ENCODE data around the gene HMCN2.
"Not testable (repeated sequence)": the region's sequence is repeated elsewhere in the genome, so short reads cannot be mapped to it uniquely, and the experiment has no call there.

Gene HMCN2

GRCh38 chr9:130266236-130267098, 907 bp downstream of the HMCN2 start:
- no peak for DNase-seq

DNA sequence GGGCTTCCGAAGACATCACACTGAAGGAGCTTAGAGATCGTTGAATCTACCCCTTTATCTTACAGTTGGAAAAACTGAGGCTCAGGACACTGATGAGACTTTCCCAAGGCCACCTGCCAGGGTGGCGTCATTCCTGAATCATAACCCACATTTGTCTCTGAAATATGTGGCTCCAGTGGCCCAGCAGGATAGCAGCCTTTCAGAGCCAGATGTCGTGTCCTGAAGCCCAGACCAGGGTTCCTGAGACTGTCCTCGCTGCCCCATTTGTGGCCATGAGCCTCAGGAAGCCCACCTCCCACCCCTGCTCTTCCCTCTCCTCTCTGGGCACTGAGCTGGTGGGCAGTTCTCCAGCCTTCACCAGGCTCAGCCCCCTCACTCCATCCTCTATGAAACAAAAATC, 2.4 kb downstream of the HMCN2 start:
- no peak for DNase-seq

DNA sequence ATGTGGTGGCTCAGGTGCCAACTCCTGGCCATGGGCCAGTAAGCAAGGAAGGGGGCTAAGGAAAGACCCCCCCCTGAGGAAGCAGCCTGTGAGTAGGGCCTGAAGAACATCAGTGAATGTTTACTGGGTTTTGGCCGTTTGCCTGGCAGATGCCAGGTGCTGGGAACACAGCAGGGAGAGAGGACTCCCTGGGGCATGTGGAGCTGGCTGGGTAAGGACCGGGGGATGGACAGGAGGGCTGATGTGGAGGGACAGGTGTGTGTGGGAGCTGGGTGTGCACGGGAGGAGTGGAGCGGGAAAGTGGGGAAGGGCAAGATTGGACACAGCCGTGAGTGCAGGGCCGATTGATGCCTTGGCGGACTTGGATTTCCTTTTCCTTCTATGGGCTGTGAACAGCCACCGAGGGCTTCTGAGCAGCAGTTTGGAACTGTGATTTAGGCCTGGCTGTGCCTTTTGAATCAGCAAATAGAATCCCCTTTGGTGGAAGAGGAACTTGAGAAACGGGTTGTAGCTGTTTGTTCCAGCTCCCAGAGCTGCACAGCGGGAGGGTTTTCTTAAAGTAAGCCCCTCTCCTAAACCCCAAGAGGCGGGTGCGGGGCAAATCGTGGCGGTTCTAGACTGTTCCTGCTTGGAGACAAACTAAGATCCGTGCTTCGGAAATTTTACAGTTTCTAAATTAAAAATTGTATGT, 3.1 kb downstream of the HMCN2 start:
- no peak for DNase-seq

- DNase-seq: no peak
Measured at GRCh38 chr9:130271473-130271872, 5.9 kb downstream of the HMCN2 start.

- DNase-seq: no peak
Measured at GRCh38 chr9:130275156-130275555, 9.6 kb downstream of the HMCN2 start.

DNA sequence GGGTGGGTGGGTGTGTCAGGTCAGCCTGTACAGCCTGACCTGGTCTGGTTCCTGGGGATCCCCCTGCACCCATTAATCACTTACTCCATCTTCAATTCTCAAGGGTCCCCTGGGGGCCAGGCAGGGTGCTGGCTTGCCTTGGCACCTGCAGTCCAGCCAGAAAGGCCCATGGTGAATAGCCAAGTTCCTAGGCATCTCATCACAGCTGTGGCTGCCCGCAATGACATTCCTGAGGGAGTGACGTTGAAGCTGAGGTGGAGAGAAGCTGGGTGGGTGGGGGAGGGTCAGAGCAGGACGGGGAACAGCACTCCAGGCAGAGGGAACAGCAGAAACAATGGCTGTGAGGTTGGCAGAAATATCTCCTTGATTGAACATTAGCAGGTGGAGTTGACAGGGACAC, 10.6 kb downstream of the HMCN2 start:
- DNase-seq: peak; percentile 68

DNA sequence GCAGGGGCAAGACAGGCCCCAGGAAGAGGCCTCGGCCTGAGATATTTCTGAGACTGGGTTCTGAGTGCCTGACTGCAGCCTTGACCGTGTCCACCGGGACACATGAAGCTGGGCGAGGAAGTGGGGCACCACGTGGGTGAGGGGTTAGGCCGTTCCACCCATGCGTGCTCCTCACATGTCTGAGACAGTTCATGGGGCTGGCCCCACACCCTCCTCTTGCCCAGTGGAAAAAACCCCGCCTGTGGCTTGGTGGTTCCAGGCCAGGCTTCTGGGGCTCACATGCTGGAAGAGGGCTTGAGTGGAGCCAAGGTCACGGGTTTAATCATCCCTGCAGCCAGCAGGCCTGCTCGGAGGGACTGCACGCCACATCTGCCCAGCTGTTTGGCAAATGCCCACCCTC, 11.4 kb downstream of the HMCN2 start:
- DNase-seq: no peak

GRCh38 chr9:130277525-130277924, 12.0 kb downstream of the HMCN2 start:
- DNase-seq: not testable (repeated sequence)

- no peak for DNase-seq
Measured at GRCh38 chr9:130283539-130284248, 18.1 kb downstream of the HMCN2 start.

DNA sequence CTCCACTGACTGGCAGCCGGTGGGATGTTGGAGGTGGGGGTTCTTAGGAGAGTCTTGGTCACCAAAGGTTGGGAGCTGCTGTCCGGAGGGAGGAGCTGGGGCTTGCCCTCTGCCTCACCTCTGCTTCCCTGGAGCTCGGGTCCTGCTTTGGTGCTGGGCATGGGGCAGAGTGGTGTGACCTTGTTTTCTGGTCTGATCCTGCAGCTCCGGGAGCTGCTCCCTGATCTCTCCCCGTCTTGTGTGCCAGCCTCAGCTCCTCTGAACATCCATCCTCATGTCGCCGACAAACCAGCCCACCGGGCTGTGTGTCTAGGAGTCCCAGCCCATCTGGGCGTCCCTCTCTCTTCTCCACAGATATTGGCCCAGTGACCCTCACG, 18.7 kb downstream of the HMCN2 start:
- no peak for DNase-seq

GRCh38 chr9:130284690-130285089, 19.1 kb downstream of the HMCN2 start:
- DNase-seq: no peak

GRCh38 chr9:130285271-130285670, 19.7 kb downstream of the HMCN2 start:
- DNase-seq: no peak

- DNase-seq: no peak
Measured at GRCh38 chr9:130286072-130286770, 20.7 kb downstream of the HMCN2 start.

GRCh38 chr9:130286781-130287428, 21.3 kb downstream of the HMCN2 start:
- no peak for DNase-seq

GRCh38 chr9:130287736-130288135, 22.2 kb downstream of the HMCN2 start:
- no peak for DNase-seq

DNA sequence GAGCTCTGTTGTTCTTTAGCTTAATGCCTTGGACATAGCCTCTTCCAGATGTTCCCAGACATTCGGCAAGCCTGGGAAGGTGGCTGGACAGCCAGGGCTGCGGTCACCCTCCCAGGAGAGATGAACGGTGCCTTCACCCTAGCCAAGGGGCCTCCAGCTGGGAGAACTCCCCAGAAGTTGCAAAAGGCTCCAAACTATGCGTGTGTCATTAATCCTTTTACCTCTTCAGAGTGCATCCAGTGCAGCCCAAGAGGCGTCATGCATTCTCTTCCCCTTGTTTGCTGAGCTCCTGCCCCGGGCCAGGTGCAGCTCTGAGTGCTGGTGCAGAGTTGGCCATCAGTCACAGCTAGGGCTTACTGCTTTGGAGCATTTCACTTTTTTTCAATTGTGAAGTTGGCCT, 22.8 kb downstream of the HMCN2 start:
- no peak for DNase-seq

- DNase-seq: no peak
Measured at GRCh38 chr9:130288926-130289690, 23.5 kb downstream of the HMCN2 start.

GRCh38 chr9:130289711-130290241, 24.2 kb downstream of the HMCN2 start:
- no peak for DNase-seq

- DNase-seq: peak; percentile 31
Measured at GRCh38 chr9:130290291-130291181, 25.0 kb downstream of the HMCN2 start.

DNA sequence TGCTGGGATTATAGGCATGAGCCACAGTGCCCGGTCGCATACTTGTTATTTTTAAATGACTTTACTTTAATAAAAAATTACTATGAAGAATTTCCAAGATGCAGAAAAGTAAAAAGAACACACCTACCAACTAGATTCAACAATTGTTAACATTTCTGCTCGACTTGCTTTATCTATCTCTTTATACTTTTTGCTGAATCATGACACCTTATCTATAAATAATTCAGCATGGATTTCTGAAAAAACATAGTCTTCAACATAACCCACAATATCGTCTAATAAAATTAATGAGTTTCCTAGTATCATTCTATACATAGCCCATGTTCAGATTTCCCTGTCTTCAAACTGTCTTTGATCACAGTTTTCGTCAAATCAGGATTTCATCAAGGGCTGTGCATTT, 25.9 kb downstream of the HMCN2 start:
- DNase-seq: no peak

All from fibroblast of skin of back (primary cell).